Spleen (tissue), 11 donors: ENCODE measurements around the gene CIT. TPM values are rescaled to one million over a fixed set of nuclear protein-coding genes. Genes with fewer than 3 reads are reported as not detected.

Source experiments
- DNase-seq: peaks from one replicate; pipeline ENCODE4 v3.0.0-alpha.2; 2020
- H3K27ac ChIP-seq, 8 donors: fragments of 200-600 bp; sonication (generic) in 7 of 8; 1 replicate in 4 of 8; 2 replicates in 4 of 8; pipeline versions ENCODE4 v1.5.0 to v1.8.0; 2016 to 2021; ENCODE audit warnings: inconsistent platforms in 4 of 8, mild to moderate bottlenecking in 4 of 8, moderate library complexity in 1 of 8
- H3K27me3 ChIP-seq, 7 donors: fragments of 200-600 bp; sonication (generic) in 6 of 7; replicated peaks in 1 of 7; 1 replicate in 4 of 7; 2 replicates in 3 of 7; pipeline versions ENCODE4 v1.5.0 to v1.8.0; 2016 to 2021; ENCODE audit warnings: inconsistent platforms in 3 of 7, mild to moderate bottlenecking in 1 of 7
- H3K36me3 ChIP-seq, 6 donors: fragments of 200-600 bp; sonication (generic) in 5 of 6; 1 replicate in 4 of 6; 2 replicates in 2 of 6; pipeline versions ENCODE4 v1.5.0 to v1.8.0; 2016 to 2021; ENCODE audit warnings: inconsistent platforms in 2 of 6
- H3K4me1 ChIP-seq, 6 donors: fragments of 200-600 bp; sonication (generic) in 5 of 6; 1 replicate in 3 of 6; 2 replicates in 3 of 6; pipeline versions ENCODE4 v1.5.0 to v1.8.0; 2016 to 2021; ENCODE audit warnings: inconsistent platforms in 3 of 6
- H3K4me3 ChIP-seq, 8 donors: fragments of 200-600 bp; sonication (generic) in 7 of 8; 1 replicate in 4 of 8; 2 replicates in 4 of 8; pipeline versions ENCODE4 v1.5.0 to v1.8.0; 2016 to 2021; ENCODE audit warnings: inconsistent platforms in 4 of 8, mild to moderate bottlenecking in 4 of 8, moderate library complexity in 2 of 8
- H3K9me3 ChIP-seq, 8 donors: fragments of 200-600 bp; sonication (generic) in 7 of 8; 1 replicate in 4 of 8; 2 replicates in 4 of 8; pipeline versions ENCODE4 v1.5.0 to v1.8.0; 2016 to 2021; ENCODE audit warnings: inconsistent platforms in 4 of 8
- POLR2A ChIP-seq, 3 donors: fragments of 450-650 bp; IDR thresholded peaks; one replicate each; pipeline ENCODE4 v1.5.1; 2017; ENCODE audit warnings: antibody characterized with exemption in 3 of 3, mild to moderate bottlenecking in 1 of 3
- POLR2AphosphoS5 ChIP-seq, 3 donors: sonication (generic); formaldehyde crosslinking; IDR thresholded peaks; one replicate each; pipeline ENCODE4 v1.5.1; 2017; ENCODE audit warnings: antibody characterized with exemption in 3 of 3
- WGBS, 5 donors: extraction: QIAGEN DNeasy Blood & Tissue Kit in 3 of 5; methylation state at CpG; one replicate each; pipeline versions ENCODE4 v1.1.5 to v1.1.7; 2013 to 2018; 5-methylcytosine and 5-hydroxymethylcytosine counted together
- intact Hi-C: fragments of 100-400 bp; cut with DNase I; formaldehyde crosslinking; loops from one replicate; pipeline ENCODE4 v1.15.0; 2023; ENCODE audit warnings: low total_unique reads
- polyA plus RNA-seq, 3 donors: library from polyadenylated mRNA; stranded (reverse); fragments of 200-250 nt; gene quantifications; one replicate each; pipeline ENCODE4 v1.2.1, GENCODE V29; 2013
- total RNA-seq, 7 donors: library from RNA; depleted of rRNA in 3 of 7; stranded (reverse); fragments of >200 nt in 3 of 7; fragmentation: NEBNext Ultra II Directional in 4 of 7; extraction: Animal tissue kit (Norgen Biotek cat#: 25700) in 4 of 7; gene quantifications; one replicate each; pipeline versions ENCODE4 v1.1.0 to v1.2.1, GENCODE V29; 2016 to 2021
- TF ChIP-seq, protein P1 (sequence below), 11 experiments: fragments of 200-600 bp in 7 of 11; fragments of 450-650 bp in 4 of 11; sonication (generic) in 4 of 11; IDR thresholded peaks in 8 of 11; conservative IDR thresholded peaks in 3 of 11; 1 replicate in 7 of 11; 2 replicates in 4 of 11; pipeline versions ENCODE4 v1.4.0 to v1.8.0; 2016 to 2021; ENCODE audit warnings: antibody characterized with exemption in 11 of 11, inconsistent platforms in 4 of 11, mild to moderate bottlenecking in 1 of 11
- donor health status: healthy with polysubstance abuse.
- donor health status: DM: no; HTN: no; CAD: no; lungs with moderate emphysema.
- donor health status: DM: no; HTN: no; CAD: no.
- donor health status: Bipolar disorder and iron deficiency.
- donor health status: healthy.
- donor health status: DM: no; HTN: no; CAD: no.
- donor health status: DM: yes; HTN: yes; CAD: no.

CIT gene
- total and polyA plus RNA-seq, 10 donors: 1.9 to 54.3 (median 24.5) TPM

DNA sequence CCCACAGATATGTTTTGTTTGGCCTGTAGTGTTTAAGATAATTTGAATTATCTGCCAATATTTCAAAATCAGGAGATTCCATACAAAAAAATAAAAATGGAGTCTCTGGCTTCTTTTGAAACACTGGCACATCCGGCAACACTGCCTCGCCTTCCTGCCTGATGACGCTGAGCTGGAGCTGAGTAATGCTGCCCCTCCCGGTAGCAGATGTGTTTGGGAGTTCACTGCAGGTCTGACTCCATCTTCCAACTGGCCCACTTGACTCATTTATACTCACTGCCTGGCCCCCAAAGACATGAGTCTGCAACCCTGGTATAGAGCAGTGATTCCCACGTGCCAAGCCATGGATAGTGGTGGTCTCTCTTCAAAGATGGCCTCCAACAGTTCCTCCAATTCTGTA is 7.4 kb downstream of the CIT start:
- 90 to 95% (median 90%) methylated on average over 5 of the region's 5 CpGs for WGBS, 5 donors
- intact Hi-C loops: no loop called here
- Histone ChIP-seq H3K36me3 (peaks cover 0 to 75% (median 0%) of the 10 kb centered on the region in 6 donors), H3K9me3 (no peaks in the 10 kb centered on the region), H3K27me3 (no peaks in the 10 kb centered on the region), H3K4me1 (no peaks in the 10 kb centered on the region), H3K27ac (no peak overlapping the region), H3K4me3 (no peak overlapping the region)
- TF ChIP-seq, protein P1, sequence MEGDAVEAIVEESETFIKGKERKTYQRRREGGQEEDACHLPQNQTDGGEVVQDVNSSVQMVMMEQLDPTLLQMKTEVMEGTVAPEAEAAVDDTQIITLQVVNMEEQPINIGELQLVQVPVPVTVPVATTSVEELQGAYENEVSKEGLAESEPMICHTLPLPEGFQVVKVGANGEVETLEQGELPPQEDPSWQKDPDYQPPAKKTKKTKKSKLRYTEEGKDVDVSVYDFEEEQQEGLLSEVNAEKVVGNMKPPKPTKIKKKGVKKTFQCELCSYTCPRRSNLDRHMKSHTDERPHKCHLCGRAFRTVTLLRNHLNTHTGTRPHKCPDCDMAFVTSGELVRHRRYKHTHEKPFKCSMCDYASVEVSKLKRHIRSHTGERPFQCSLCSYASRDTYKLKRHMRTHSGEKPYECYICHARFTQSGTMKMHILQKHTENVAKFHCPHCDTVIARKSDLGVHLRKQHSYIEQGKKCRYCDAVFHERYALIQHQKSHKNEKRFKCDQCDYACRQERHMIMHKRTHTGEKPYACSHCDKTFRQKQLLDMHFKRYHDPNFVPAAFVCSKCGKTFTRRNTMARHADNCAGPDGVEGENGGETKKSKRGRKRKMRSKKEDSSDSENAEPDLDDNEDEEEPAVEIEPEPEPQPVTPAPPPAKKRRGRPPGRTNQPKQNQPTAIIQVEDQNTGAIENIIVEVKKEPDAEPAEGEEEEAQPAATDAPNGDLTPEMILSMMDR (IDR thresholded peaks at IDR 0.05 in 8 of 11, conservative IDR thresholded peaks at IDR 0.05 in 3 of 11): no peak
- TF ChIP-seq POLR2AphosphoS5 (IDR thresholded peaks at IDR 0.05) (no peak), POLR2A (IDR thresholded peaks at IDR 0.05) (no peak)
- no peak for DNase-seq

GRCh38 chr12:119868992-119869391 is 8.1 kb downstream of the CIT start:
- Histone ChIP-seq H3K4me1 (no peaks in the 10 kb centered on the region), H3K4me3 (no peak overlapping the region), H3K36me3 (peaks cover 0 to 81% (median 0%) of the 10 kb centered on the region in 6 donors), H3K27ac (no peak overlapping the region), H3K27me3 (no peaks in the 10 kb centered on the region), H3K9me3 (no peaks in the 10 kb centered on the region)
- DNase-seq: no peak
- TF ChIP-seq POLR2A (IDR thresholded peaks at IDR 0.05): no peak
- TF ChIP-seq, protein P1 (IDR thresholded peaks at IDR 0.05 in 8 of 11, conservative IDR thresholded peaks at IDR 0.05 in 3 of 11): no peak
- TF ChIP-seq POLR2AphosphoS5 (IDR thresholded peaks at IDR 0.05): no peak
- 74 to 88% (median 87%) methylated on average over 5 of the region's 5 CpGs for WGBS, 5 donors
- intact Hi-C loops: no loop called here

GRCh38 chr12:119864591-119864990 is 12.5 kb downstream of the CIT start:
- 90 to 98% (median 94%) methylated on average over 2 of the region's 2 CpGs for WGBS, 5 donors
- no peak for DNase-seq
- Histone ChIP-seq H3K4me3 (no peak overlapping the region), H3K27ac (no peak overlapping the region), H3K27me3 (no peaks in the 10 kb centered on the region), H3K36me3 (peaks cover 0 to 79% (median 0%) of the 10 kb centered on the region in 6 donors), H3K9me3 (no peaks in the 10 kb centered on the region), H3K4me1 (no peaks in the 10 kb centered on the region)
- TF ChIP-seq POLR2A (IDR thresholded peaks at IDR 0.05): no peak
- TF ChIP-seq POLR2AphosphoS5 (IDR thresholded peaks at IDR 0.05): no peak
- TF ChIP-seq, protein P1 (IDR thresholded peaks at IDR 0.05 in 8 of 11, conservative IDR thresholded peaks at IDR 0.05 in 3 of 11): no peak
- intact Hi-C loops: no loop called here

GRCh38 chr12:119859241-119859640 is 17.9 kb downstream of the CIT start:
- Histone ChIP-seq H3K4me1 (no peaks in the 10 kb centered on the region), H3K4me3 (no peak overlapping the region), H3K27me3 (no peaks in the 10 kb centered on the region), H3K36me3 (peaks cover 0 to 58% (median 0%) of the 10 kb centered on the region in 6 donors), H3K27ac (no peak overlapping the region), H3K9me3 (no peaks in the 10 kb centered on the region)
- 95 to 100% (median 97%) methylated on average over 6 of the region's 6 CpGs for WGBS, 5 donors
- TF ChIP-seq, protein P1 (IDR thresholded peaks at IDR 0.05 in 8 of 11, conservative IDR thresholded peaks at IDR 0.05 in 3 of 11): no peak
- TF ChIP-seq POLR2A (IDR thresholded peaks at IDR 0.05): no peak
- no peak for TF ChIP-seq POLR2AphosphoS5 (IDR thresholded peaks at IDR 0.05)
- intact Hi-C loops: no loop called here
- no peak for DNase-seq
